ENCODE data around the gene FBXL3. TPM values are rescaled to one million over a fixed set of nuclear protein-coding genes. Genes with fewer than 3 reads are reported as not detected.

FBXL3 gene
- total RNA-seq, 1 experiment from 2014 or later, result 16.7 TPM

DNA sequence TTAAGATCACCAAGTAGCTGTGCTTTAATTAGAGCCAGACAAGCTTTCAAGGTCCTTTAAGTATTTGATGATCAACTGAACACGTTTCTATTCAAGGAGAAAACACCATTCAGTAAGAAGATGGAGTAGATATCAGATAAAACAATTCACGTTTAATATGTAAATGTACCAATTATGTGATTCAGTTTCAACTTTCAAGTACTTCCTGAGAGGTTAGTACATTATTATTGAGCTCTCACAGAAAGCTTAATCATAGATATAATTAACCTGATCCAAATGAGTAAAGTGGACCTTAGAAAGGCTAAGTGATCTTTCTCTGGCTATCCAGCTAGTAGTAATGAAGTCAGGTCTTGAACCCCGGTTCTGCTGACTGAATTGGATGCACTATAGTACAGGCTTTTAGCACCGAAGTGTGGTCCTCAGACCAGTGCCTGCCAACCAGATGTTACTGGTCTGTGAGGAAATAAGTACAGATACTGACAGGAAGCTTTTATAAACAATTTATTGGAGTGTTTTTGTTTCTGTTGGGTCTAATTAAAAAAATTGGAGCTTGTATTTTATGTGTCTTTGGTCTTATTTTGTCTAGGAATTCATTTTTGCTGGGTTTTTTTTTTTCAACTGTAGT is 24.9 kb downstream of the FBXL3 start:
- H3K36me3 Mint-ChIP-seq (ENCODE audit: insufficient read depth in 1 of 3, low read depth in 3 of 3), result peaks cover 2 to 29% (median 25%) of the 10 kb centered on the region in 3 experiments; a peak in 5 of 7 replicates
- no peak overlapping the region for H4K8ac ChIP-seq (replicated peaks; ENCODE audit: insufficient read length, low read depth, low read length)

More for the DNA sequence above, 24.9 kb downstream of the FBXL3 start:
- no peaks in the 10 kb centered on the region for H3K27me3 ChIP-seq (ENCODE audit: insufficient read depth, low read length)
- no peak overlapping the region for H2BK120ac ChIP-seq (ENCODE audit: low read depth, low read length, poor library complexity, severe bottlenecking)
- no peak overlapping the region for H3K4me2 ChIP-seq (ENCODE audit: insufficient read depth, insufficient read length, low read length)
- no peak overlapping the region for H4K5ac ChIP-seq (ENCODE audit: insufficient read length, low read depth, low read length)
- no peak for DNase-seq
- H2BK15ac ChIP-seq (ENCODE audit: low read depth, low read length), result no peak overlapping the region
- H2BK20ac ChIP-seq (ENCODE audit: low read depth, low read length, poor library complexity, severe bottlenecking), result no peak overlapping the region
- no peak overlapping the region for H3K18ac ChIP-seq (ENCODE audit: insufficient read length, low read depth, low read length)
- H3K56ac ChIP-seq (ENCODE audit: insufficient read length, low read depth, low read length), result no peak overlapping the region
- no peaks in the 10 kb centered on the region for H3K9me3 ChIP-seq (ENCODE audit: control insufficient read depth, low read depth, low read length)
- no peaks in the 10 kb centered on the region for H3K23me2 ChIP-seq (ENCODE audit: insufficient read length, low read depth, low read length, poor library complexity, severe bottlenecking)
- no peak overlapping the region for H2BK12ac ChIP-seq (ENCODE audit: insufficient read length, low read depth, low read length)
- H2AK5ac ChIP-seq (ENCODE audit: insufficient read length, low read length), result no peak overlapping the region
- H3T11ph ChIP-seq (ENCODE audit: low read length), result no peak overlapping the region
- Mint-ChIP-seq H3K27ac (0 out of 7 replicates have a peak overlapping the region, but pooled peaks of 1 of the 3 experiments have one; percentile 67), H3K4me3 (no peak overlapping the region), H3K4me1 (no peaks in the 10 kb centered on the region), H3K9me3 (no peaks in the 10 kb centered on the region), H3K27me3 (ENCODE audit: low read depth) (no peaks in the 10 kb centered on the region)
- no peak overlapping the region for H2BK5ac ChIP-seq (ENCODE audit: insufficient read length, low read length)
- no peak overlapping the region for H3K23ac ChIP-seq (ENCODE audit: insufficient read length, low read depth, low read length)
- no peak overlapping the region for H3K4ac ChIP-seq (ENCODE audit: low read depth, low read length)
- no CpG with 5 or more reads among the region's 4 CpGs for WGBS (ENCODE audit: extremely low coverage, insufficient read length, low lambda C conversion rate)
- no peaks in the 10 kb centered on the region for H3K4me1 ChIP-seq (ENCODE audit: insufficient read depth, low read length)
- H3K9ac ChIP-seq (ENCODE audit: extremely low read depth, insufficient read length, low read length), result no peak overlapping the region
- H4K91ac ChIP-seq (ENCODE audit: insufficient read length, low read depth, low read length), result no peak overlapping the region
- H3K79me1 ChIP-seq (ENCODE audit: insufficient read depth, low read depth, low read length, poor library complexity, severe bottlenecking), result no peaks in the 10 kb centered on the region
- H3K79me2 ChIP-seq (ENCODE audit: insufficient read depth, low read length), result no peaks in the 10 kb centered on the region
- H2AFZ ChIP-seq (ENCODE audit: low read length), result no peak overlapping the region
- no peak overlapping the region for H3K14ac ChIP-seq (ENCODE audit: insufficient read depth, low read length)
- H3K27ac ChIP-seq (ENCODE audit: insufficient read length, low read depth, low read length), result no peak overlapping the region
- H4K20me1 ChIP-seq (ENCODE audit: control insufficient read depth, insufficient read depth, insufficient read length), result no peaks in the 10 kb centered on the region
- TF ChIP-seq CTCF (conservative IDR thresholded peaks at IDR 0.05), result no peak

All from H9 (cell line).